Activated T-cell treated with anti-CD3 and anti-CD28 coated beads, Interleukin-2, amount 50 U/mL, for 24 hours (primary cell): Measurements from ENCODE around the gene GYPC.
A peak's percentile ranks its signal among the peaks of the same experiment; 100 is the strongest.

Source experiments
- DNase-seq: peaks from one replicate; pipeline ENCODE4 v3.0.0-alpha.2; 2020
- H3K27ac Mint-ChIP-seq: 2 replicates; pipeline ENCODE4 v1.8.0; 2020; ENCODE audit warnings: mild to moderate bottlenecking, mixed read lengths
- H3K27me3 Mint-ChIP-seq: 2 replicates; pipeline ENCODE4 v1.8.0; 2020; ENCODE audit warnings: mixed read lengths
- H3K36me3 Mint-ChIP-seq: 2 replicates; pipeline ENCODE4 v1.8.0; 2020; ENCODE audit warnings: low read depth, mixed read lengths
- H3K4me1 Mint-ChIP-seq: 2 replicates; pipeline ENCODE4 v1.8.0; 2020; ENCODE audit warnings: low read depth, mixed read lengths
- H3K4me3 Mint-ChIP-seq: 2 replicates; pipeline ENCODE4 v1.8.0; 2020; ENCODE audit warnings: mild to moderate bottlenecking, moderate library complexity, mixed read lengths
- H3K9me3 Mint-ChIP-seq: 2 replicates; pipeline ENCODE4 v1.8.0; 2020; ENCODE audit warnings: mixed read lengths

Gene GYPC

DNA sequence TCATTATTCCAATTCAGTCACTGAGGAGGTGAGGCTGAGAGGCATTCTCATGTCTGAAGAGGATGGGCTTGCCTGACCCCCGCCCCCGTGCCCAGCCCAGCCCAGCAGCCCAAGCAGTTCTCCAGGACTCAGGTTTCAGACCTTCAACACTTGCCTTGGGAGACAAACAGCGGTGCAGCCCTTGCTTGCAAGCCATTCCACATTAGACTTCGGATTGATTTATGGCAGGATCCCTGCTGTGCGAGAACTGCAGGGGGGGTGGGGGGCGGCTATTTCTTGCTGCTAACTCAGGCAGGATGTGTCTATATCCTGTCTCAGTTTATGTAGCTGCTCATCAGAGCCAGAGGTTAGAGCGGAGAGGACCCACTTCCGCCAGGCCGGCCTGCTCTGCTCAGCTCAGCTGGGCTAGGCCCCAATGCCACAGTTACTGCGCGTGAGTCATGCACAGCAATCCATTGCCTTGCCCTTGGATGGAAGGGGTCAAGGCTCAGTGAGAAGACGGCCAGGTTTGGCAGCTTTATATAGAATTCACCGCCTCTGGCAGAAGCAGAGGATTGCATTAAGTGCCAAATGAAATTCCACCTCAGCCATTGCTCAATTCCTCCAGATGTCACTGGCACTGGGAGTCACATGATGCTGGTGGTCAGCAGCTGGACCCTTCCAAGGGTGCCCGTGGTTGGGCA is 1.8 kb downstream of the GYPC start:
- Mint-ChIP-seq H3K9me3 (no peaks in the 10 kb centered on the region), H3K36me3 (peaks cover 62% of the 10 kb centered on the region), H3K4me3 (peak overlapping the region; percentile 93), H3K4me1 (peaks cover 63% of the 10 kb centered on the region), H3K27me3 (no peaks in the 10 kb centered on the region), H3K27ac (peak overlapping the region; percentile 96)
- peak; percentile 78 for DNase-seq

DNA sequence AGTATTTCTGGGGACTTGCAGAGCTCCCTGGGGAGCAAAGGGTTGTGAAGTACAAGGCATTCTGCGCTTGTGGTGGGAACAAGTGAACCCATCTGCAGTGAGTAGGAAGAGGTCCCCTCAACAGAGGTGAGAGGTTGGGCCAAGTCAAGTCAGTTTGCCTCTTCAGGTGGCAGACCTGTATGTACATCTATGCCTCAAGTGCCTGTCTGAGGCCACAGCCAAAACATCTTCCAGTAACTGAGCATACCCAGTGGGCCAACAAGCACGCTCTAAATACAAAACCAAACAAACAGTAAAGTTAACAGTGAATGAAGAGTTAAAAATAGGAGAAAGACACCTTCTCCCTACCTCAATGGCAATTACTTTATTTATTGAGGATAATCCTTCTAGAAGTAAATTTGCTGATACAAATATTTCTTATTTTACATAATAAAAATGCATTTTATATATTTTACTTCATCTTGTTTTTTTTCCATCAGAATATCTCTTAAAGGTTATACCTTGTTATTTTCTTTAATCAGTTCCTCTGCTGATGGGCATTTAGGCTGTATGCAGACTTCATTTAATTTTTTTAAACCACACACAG is 2.5 kb downstream of the GYPC start:
- peak overlapping the region; percentile 98 for H3K27ac Mint-ChIP-seq
- H3K4me1 Mint-ChIP-seq, result peaks cover 69% of the 10 kb centered on the region
- no peak for DNase-seq
- no peaks in the 10 kb centered on the region for H3K27me3 Mint-ChIP-seq
- peaks cover 68% of the 10 kb centered on the region for H3K36me3 Mint-ChIP-seq
- H3K9me3 Mint-ChIP-seq, result no peaks in the 10 kb centered on the region
- peak overlapping the region; percentile 93 for H3K4me3 Mint-ChIP-seq

DNA sequence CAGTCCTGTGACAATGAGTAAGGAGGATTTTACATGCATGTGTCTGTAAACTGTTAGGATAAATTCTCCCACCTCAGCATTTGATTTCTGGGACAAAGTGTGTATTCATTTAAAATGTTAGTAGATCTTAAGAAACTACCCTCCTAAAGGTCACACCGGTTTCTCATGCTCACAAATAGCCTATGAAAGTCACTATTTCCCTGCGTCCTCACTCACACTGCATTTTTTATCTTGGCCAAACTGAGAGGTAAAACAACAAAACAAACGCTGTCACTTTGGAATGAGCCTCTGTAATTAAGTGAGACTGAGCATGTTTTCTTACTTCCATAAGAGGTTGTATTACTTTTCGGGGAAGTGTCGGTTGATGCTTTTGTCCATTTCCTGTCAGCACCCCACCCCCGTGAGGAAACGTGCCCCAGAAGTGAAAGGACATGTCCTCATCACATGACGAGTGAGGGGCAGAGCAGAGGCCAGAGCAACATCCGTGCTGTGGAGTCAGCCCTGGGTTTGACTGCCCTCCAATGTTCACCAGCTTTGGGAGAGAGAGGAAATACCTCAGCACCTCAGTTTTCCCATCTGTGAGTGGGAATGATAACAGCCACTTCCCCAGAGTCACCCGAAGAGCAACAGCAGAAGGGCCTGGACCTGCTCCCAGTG is 3.1 kb downstream of the GYPC start:
- Mint-ChIP-seq H3K27me3 (no peaks in the 10 kb centered on the region), H3K9me3 (no peaks in the 10 kb centered on the region), H3K4me3 (peak overlapping the region; percentile 76), H3K36me3 (peaks cover 75% of the 10 kb centered on the region), H3K27ac (peak overlapping the region; percentile 98), H3K4me1 (peaks cover 74% of the 10 kb centered on the region)
- peak; percentile 71 for DNase-seq

DNA sequence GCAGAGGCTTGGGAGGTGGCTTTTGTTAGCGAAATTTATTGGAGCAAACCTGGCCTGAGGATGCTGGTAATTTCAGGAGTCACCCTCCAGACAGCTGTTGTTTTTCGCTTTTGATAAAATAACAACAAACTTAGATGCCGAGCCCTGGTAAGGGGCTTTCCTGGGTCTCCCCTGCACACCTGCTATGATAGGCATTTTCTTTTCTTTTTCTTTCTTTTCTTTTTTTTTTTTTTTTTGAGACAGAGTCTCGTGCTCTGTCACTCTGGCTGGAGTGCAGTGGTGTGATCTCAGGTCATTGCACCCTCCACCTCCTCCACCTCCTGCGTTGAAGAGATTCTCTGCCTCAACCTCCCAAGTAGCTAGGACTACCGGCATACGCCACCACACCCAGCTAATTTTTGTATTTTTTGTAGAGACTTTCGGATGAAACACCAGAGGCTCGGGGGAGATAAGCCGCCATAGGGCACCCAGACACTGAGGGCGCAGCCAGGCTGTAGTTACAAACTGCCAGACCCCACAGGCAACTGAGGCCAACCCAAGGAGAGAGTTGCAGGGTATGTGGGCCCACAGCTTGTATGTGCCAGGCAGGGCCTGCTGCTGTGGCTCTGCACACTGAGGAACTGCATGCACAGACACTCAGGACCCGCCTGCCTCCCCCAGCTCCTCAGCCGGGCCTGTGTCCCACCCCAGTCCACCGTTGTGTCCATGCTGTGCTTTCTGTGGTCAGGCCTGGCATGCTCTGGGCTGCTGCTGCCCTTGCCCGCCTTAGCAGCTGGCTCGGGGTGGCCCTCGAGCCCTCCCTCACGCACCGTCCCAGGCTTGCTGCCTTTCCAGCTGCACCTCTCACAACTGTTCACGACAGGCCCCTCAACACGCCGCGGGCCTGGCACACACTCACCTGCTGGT is 3.9 kb downstream of the GYPC start:
- H3K9me3 Mint-ChIP-seq, result no peaks in the 10 kb centered on the region
- no peak for DNase-seq
- H3K36me3 Mint-ChIP-seq, result peaks cover 79% of the 10 kb centered on the region
- peaks cover 79% of the 10 kb centered on the region for H3K4me1 Mint-ChIP-seq
- peak overlapping the region; percentile 98 for H3K27ac Mint-ChIP-seq
- peak overlapping the region; percentile 76 for H3K4me3 Mint-ChIP-seq
- H3K27me3 Mint-ChIP-seq, result no peaks in the 10 kb centered on the region

DNA sequence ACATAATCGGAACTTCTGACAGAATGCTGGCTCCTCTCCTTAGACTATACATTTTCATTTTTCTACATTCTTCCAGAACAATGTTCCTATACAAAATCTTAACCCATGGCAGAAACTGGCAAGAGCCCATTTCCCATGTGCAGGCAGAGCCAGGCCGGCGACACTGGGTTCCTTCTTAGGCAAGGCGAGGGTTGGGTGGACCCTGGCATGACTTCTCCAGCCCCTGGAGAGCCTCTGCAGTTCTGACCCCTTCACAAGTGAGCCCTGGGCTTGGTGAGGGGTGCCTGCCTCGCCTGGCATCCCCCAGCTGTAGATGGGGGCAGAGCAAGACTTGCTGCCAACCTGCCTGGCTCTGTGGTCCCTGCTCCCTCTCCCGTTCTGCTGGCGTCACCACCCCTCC is 5.0 kb downstream of the GYPC start:
- Mint-ChIP-seq H3K27ac (peak overlapping the region; percentile 98), H3K9me3 (no peaks in the 10 kb centered on the region), H3K27me3 (no peaks in the 10 kb centered on the region), H3K36me3 (peaks cover 90% of the 10 kb centered on the region), H3K4me3 (peak overlapping the region; percentile 12), H3K4me1 (peaks cover 81% of the 10 kb centered on the region)
- DNase-seq, result no peak

DNA sequence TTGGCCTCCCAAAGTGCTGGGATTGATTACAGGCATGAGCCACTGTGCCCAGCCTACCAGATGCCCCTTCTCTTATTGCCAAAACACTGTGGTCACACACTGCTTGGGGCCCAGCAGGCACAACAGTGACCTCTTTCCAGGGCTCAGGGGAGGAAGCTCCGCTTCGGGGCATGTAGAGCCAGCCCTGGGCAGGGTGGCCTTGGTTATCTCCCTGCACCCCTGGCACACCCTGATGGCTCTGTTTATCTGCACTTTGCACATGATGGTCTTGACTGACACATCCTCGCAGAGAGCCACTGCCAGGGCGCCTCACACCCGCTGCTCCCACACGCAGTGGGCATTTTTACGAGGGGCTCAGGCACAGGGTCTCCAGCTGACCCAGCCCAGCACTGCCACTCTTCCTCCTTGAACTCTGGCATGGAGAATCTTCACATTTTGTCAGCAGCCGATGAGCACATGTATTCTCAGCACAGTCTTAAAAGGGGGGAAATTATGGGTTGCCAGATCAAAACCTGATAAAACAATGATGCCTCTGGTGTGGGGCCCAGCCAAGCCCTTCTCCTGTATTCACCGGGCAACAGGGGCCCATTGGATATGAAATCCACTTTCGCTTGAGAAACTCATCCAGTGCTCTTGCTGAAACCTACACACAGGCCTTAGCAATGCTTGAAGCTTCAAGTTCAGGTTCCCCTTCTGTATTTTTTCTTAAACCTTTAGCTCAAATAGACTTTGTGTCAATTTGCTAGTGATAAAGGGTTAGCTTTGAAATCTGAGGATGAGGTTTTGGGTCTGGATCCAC is 5.9 kb downstream of the GYPC start:
- no peaks in the 10 kb centered on the region for H3K9me3 Mint-ChIP-seq
- peak overlapping the region; percentile 62 for H3K4me3 Mint-ChIP-seq
- H3K27me3 Mint-ChIP-seq, result no peaks in the 10 kb centered on the region
- H3K4me1 Mint-ChIP-seq, result peaks cover 89% of the 10 kb centered on the region
- H3K27ac Mint-ChIP-seq, result peak overlapping the region; percentile 98
- DNase-seq, result peak; percentile 42
- peaks cover 92% of the 10 kb centered on the region for H3K36me3 Mint-ChIP-seq

DNA sequence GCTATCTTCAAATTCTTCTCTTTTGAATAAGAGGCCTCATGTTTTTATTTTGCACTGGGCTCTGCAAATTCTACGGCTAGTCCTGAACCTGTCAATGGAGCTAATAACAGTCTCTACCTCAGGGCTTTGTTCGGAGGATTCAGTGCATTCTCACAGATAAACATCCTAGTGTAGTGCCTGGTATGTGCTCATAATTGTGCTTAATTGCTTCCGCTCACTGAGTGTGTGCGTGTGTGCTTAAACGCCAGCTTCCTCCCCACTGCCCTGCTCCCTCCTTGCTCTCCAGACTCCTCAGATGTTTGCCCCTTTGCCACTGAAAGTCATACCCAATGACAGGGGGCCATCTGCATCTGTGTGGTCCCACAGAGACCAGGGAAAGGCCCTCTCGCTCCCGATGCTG is 6.7 kb downstream of the GYPC start:
- Mint-ChIP-seq H3K4me3 (peak overlapping the region; percentile 62), H3K36me3 (peaks cover 89% of the 10 kb centered on the region), H3K4me1 (peaks cover 95% of the 10 kb centered on the region), H3K9me3 (no peaks in the 10 kb centered on the region), H3K27me3 (no peaks in the 10 kb centered on the region), H3K27ac (peak overlapping the region; percentile 98)
- DNase-seq, result peak; percentile 45

DNA sequence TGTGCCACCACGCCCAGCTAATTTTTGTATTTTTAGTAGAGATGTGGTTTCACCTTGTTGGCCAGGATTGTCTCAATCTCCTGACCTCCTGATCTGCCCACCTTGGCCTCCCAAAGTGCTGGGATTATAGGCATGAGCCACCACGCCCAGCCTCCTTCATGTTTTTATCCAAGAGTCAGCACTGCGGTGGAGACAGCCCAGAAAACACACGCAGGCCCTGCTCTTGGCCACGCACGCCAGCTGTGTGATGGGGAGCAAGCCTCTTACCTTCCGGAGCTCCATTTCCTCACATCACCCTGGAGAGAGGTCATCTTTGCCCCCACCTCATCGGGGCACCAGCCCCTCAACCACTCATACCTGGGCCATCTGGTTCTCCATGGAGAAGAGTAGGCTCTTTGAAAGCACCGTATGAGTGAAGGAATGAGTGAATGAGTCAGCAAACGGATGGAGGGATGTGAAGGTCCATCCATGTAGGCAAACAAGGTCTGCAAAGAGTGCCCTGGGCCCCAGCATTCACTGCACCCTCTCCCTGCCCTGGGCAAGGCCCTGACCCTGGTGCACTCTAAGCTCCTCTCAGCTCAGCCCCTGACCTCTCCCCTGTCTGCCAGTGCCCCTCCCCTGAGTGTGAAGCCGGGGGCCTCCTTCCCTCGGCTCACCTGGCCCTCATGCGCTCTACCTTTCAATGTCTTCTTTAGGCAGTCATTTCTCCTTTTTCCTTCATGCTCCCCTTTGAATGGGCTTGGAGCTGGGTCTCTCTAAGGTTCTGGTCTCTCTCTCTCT is 7.4 kb downstream of the GYPC start:
- DNase-seq, result no peak
- peaks cover 89% of the 10 kb centered on the region for H3K36me3 Mint-ChIP-seq
- peak overlapping the region; percentile 98 for H3K27ac Mint-ChIP-seq
- H3K27me3 Mint-ChIP-seq, result no peaks in the 10 kb centered on the region
- H3K9me3 Mint-ChIP-seq, result no peaks in the 10 kb centered on the region
- H3K4me1 Mint-ChIP-seq, result peaks cover 95% of the 10 kb centered on the region
- peak overlapping the region; percentile 62 for H3K4me3 Mint-ChIP-seq

DNA sequence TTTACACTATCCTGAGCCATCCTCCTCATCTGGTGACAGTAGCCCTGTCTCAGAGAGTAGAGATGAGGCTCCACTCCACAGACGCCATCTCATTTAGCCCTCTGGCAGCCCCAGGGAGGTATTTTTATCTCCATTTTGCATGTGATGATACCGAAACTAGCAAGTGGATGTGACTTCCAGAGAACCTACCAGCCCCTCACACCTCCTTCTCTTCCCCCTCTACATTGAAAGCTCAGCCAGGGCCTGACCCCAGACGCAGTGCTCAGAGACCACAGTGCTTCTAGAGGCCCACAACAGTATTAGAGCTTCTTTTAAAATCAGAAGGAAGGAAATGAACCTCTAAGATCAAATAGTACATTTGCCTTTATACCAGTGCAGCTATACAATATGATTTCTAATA is 8.3 kb downstream of the GYPC start:
- peak; percentile 49 for DNase-seq
- H3K4me3 Mint-ChIP-seq, result peak overlapping the region; percentile 62
- H3K27ac Mint-ChIP-seq, result peak overlapping the region; percentile 98
- H3K27me3 Mint-ChIP-seq, result no peaks in the 10 kb centered on the region
- no peaks in the 10 kb centered on the region for H3K9me3 Mint-ChIP-seq
- H3K4me1 Mint-ChIP-seq, result peaks cover 94% of the 10 kb centered on the region
- H3K36me3 Mint-ChIP-seq, result peaks cover 91% of the 10 kb centered on the region

DNA sequence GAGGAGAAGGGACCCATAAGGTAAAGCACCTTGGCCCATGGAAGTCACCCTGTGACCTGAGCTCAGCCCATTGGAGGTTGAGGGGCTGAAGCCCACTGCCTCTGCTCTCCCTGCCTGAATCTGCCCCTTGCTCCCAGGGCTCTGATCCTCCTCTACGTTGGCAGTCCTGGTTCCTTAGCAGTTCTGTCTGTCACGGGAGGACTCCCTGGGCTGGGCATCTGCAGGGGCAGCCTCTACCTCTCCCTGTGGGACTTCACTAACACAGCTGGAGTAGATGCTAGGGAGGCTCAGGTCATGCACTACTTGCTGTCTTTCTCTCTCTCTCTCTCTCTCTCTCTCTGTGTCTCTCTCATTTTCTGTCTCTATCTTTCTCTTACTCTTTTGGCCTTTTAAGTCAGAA is 8.7 kb downstream of the GYPC start:
- no peaks in the 10 kb centered on the region for H3K27me3 Mint-ChIP-seq
- peak overlapping the region; percentile 98 for H3K27ac Mint-ChIP-seq
- peaks cover 91% of the 10 kb centered on the region for H3K36me3 Mint-ChIP-seq
- no peak for DNase-seq
- no peaks in the 10 kb centered on the region for H3K9me3 Mint-ChIP-seq
- peaks cover 91% of the 10 kb centered on the region for H3K4me1 Mint-ChIP-seq
- peak overlapping the region; percentile 62 for H3K4me3 Mint-ChIP-seq

DNA sequence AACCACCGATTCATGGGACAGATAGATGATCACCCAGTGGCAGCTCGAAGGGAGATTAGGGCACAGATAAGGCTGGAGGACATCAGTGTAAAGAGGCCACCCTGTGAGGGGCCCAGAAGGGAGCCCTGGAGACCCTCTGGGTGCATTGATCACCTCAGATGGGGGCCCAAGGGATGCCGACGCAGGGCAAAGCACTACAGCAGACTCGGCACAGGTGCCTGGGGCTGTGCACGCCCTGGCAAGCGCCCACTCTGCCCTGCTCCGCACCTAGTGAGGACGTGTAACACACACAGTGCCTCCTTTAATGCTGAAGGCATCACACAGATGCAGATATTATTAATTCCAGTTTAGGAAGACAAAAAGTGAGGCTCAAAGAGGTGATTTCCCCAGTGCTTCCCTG is 9.5 kb downstream of the GYPC start:
- Mint-ChIP-seq H3K9me3 (no peaks in the 10 kb centered on the region), H3K36me3 (peaks cover 91% of the 10 kb centered on the region), H3K4me1 (peaks cover 89% of the 10 kb centered on the region), H3K27me3 (no peaks in the 10 kb centered on the region), H3K27ac (peak overlapping the region; percentile 98), H3K4me3 (peak overlapping the region; percentile 18)
- DNase-seq, result no peak

DNA sequence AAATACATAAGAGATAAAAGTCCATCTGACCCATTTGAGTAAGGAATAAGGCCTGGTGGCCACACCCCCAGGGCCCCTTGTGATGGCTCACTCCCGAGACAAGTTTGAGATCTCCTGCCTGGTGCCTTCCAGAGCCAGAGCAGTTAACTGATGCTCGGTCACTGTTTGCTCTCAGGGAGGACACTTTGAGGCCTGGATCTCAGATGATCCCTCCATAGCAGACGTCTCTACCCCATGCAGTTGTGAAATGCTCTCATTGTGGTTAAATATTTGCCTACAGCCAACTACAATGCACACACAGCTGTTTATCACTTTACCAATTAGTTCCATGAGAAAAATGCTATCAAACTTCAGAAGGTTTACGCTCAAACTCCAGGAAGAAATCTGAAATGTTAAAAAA is 12.3 kb downstream of the GYPC start:
- no peaks in the 10 kb centered on the region for H3K9me3 Mint-ChIP-seq
- DNase-seq, result no peak
- H3K36me3 Mint-ChIP-seq, result peaks cover 91% of the 10 kb centered on the region
- H3K27me3 Mint-ChIP-seq, result no peaks in the 10 kb centered on the region
- no peak overlapping the region for H3K27ac Mint-ChIP-seq
- H3K4me1 Mint-ChIP-seq, result peaks cover 85% of the 10 kb centered on the region
- no peak overlapping the region for H3K4me3 Mint-ChIP-seq

DNA sequence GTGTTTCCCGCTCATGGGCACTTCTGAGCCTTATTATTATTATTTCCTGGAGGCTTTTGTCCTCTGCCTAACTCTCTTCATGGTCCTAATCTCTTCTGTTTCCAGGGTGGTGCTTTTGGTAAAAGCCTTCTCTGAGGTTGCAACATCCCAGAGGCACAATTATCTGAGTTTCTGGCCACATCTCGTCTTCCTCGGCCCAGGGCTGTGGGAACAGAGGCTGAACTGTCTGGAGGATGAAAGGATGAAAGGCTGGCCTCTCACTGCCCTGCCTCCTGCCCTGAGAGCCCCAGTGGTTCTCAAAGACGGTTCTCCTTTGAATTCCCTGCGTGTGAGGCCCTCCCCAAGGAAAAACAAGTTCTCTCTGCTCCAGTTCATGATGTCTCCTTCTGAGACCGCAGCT is 13.8 kb downstream of the GYPC start:
- H3K27me3 Mint-ChIP-seq, result no peaks in the 10 kb centered on the region

More for the DNA sequence above, 13.8 kb downstream of the GYPC start:
- Mint-ChIP-seq H3K36me3 (peaks cover 95% of the 10 kb centered on the region), H3K4me3 (no peak overlapping the region), H3K27ac (no peak overlapping the region), H3K9me3 (peaks cover 3% of the 10 kb centered on the region), H3K4me1 (peaks cover 73% of the 10 kb centered on the region)
- DNase-seq, result no peak
